Stimulated activated CD8-positive, alpha-beta memory T cell treated with anti-CD3 and anti-CD28 coated beads, Interleukin-2, amount 100 ng/mL, for 48 hours (primary cell): ENCODE measurements around the gene MAP2K4.
A peak's percentile ranks its signal among the peaks of the same experiment; 100 is the strongest.
"Not testable (repeated sequence)": the region's sequence is repeated elsewhere in the genome, so short reads cannot be mapped to it uniquely, and the experiment has no call there.

ENCODE experiments used
- DNase-seq, 2 donors: peaks; one replicate each; pipeline ENCODE4 v3.0.0-alpha.2; 2020; ENCODE audit warnings: low read depth in 2 of 2

The MAP2K4 gene

GRCh38 chr17:12020642-12021622 is at the start of gene MAP2K4:
MAP2K4 (plus strand) TSS chr17:12020877; CDS start chr17:12020887, 10 bp downstream.
- peak; percentile 87 to 90 for DNase-seq

GRCh38 chr17:11972741-11973140 is 47.9 kb upstream of the MAP2K4 start:
- DNase-seq = not testable (repeated sequence)

GRCh38 chr17:11979795-11980194 is 40.9 kb upstream of the MAP2K4 start:
- DNase-seq = no peak

- DNase-seq = no peak
Observed at GRCh38 chr17:11980813-11981212, 39.9 kb upstream of the MAP2K4 start.

GRCh38 chr17:11981862-11982261 is 38.8 kb upstream of the MAP2K4 start:
- no peak for DNase-seq

- no peak for DNase-seq
Observed at GRCh38 chr17:11986179-11986941, 34.3 kb upstream of the MAP2K4 start.

GRCh38 chr17:11986942-11987329 is 33.7 kb upstream of the MAP2K4 start:
- no peak for DNase-seq

- DNase-seq = no peak
Observed at GRCh38 chr17:11990363-11990983, 30.2 kb upstream of the MAP2K4 start.

GRCh38 chr17:11991461-11991860 is 29.2 kb upstream of the MAP2K4 start:
- no peak for DNase-seq

- DNase-seq = peak in 1 of 2 donors; percentile 33
Observed at GRCh38 chr17:11996722-11997146, 23.9 kb upstream of the MAP2K4 start.

- DNase-seq = peak; percentile 93 to 95
Observed at GRCh38 chr17:11997147-11997971, 23.3 kb upstream of the MAP2K4 start, which contains the start of gene ZNF18. ZNF18 (minus strand) TSS chr17:11997475; CDS start chr17:11992829, 4,646 bp downstream.

GRCh38 chr17:11997972-11998233 is 22.8 kb upstream of the MAP2K4 start:
- DNase-seq = no peak

- no peak for DNase-seq
Observed at GRCh38 chr17:11999696-12000095, 21.0 kb upstream of the MAP2K4 start.

GRCh38 chr17:12007466-12007865 is 13.2 kb upstream of the MAP2K4 start:
- DNase-seq = no peak

GRCh38 chr17:12021623-12022140 is 1.0 kb downstream of the MAP2K4 start:
- DNase-seq = no peak

GRCh38 chr17:12022310-12022709 is 1.6 kb downstream of the MAP2K4 start:
- no peak for DNase-seq

GRCh38 chr17:12024327-12024726 is 3.6 kb downstream of the MAP2K4 start:
- DNase-seq = no peak

- DNase-seq = no peak
Observed at GRCh38 chr17:12027658-12028057, 7.0 kb downstream of the MAP2K4 start.

- no peak for DNase-seq
Observed at GRCh38 chr17:12028611-12029010, 7.9 kb downstream of the MAP2K4 start.

- DNase-seq = no peak
Observed at GRCh38 chr17:12034538-12034937, 13.9 kb downstream of the MAP2K4 start.

GRCh38 chr17:12035673-12036072 is 15.0 kb downstream of the MAP2K4 start:
- DNase-seq = no peak
